H1 (cell line): ENCODE measurements around the gene BCAS3. TPM values are rescaled to one million over a fixed set of nuclear protein-coding genes. Genes with fewer than 3 reads are reported as not detected.

ENCODE experiments used
- BACH1 ChIP-seq: IDR thresholded peaks from 2 replicates; pipeline ENCODE4 v1.6.1; 2012; ENCODE audit warnings: low read length, improper control_type of control experiment
- BRCA1 ChIP-seq: IDR thresholded peaks from 2 replicates; pipeline ENCODE4 v1.6.1; 2012; ENCODE audit warnings: low read depth, low read length, improper control_type of control experiment
- RAD21 ChIP-seq, 2 experiments: IDR thresholded peaks in 1 of 2; conservative IDR thresholded peaks in 1 of 2; 2 replicates each; pipeline ENCODE4 v1.6.1; 2011; ENCODE audit warnings: low read depth in 2 of 2, low read length in 2 of 2, improper control_type of control experiment in 1 of 2, inconsistent platforms in 1 of 2, mild to moderate bottlenecking in 1 of 2, moderate library complexity in 1 of 2
- polyA plus RNA-seq, 7 experiments: library from polyadenylated mRNA; depleted of rRNA in 3 of 7; stranded (reverse) in 5 of 7; unstranded in 2 of 7; fragments of >200 nt in 5 of 7; fragments of 200-250 nt in 2 of 7; gene quantifications; 1 replicate in 5 of 7; 2 replicates in 1 of 7; 4 replicates in 1 of 7; pipeline versions ENCODE4 v1.2.1 to v1.2.3, GENCODE V29; 2011 to 2013; ENCODE audit warnings: missing spikeins in 2 of 7, mixed read lengths in 2 of 7
- total RNA-seq: library from RNA; stranded (reverse); fragmentation: NEBNext Ultra II Directional; extraction: Animal tissue kit (Norgen Biotek cat#: 25700); gene quantifications from 2 replicates; pipeline ENCODE4 v1.2.1, GENCODE V29; 2021

Gene BCAS3
- total and polyA plus RNA-seq, 2 of the 8 experiments (the other 6 are each of a cell fraction or from before 2014, with no cell fraction given) = 9.9 to 13.3 TPM

GRCh38 chr17:61048376-61049106 lies 370.9 kb downstream of the BCAS3 start (continued):
- TF ChIP-seq BRCA1 (no peak), BACH1 (no peak), RAD21 (IDR thresholded peaks at IDR 0.05 in 1 of 2, conservative IDR thresholded peaks at IDR 0.05 in 1 of 2; ENCODE audit: low read depth in 2 of 2, low read length in 2 of 2) (no peak)
- TF ChIP-seq, all 59 proteins: peak for 0
